SHP77 treated with DMSO at 0.1 percent for 48 hours (cell line): ENCODE results near the gene NFKB1.

ENCODE experiments used
- DNase-seq: peaks from one replicate; lab custom pipeline; 2025; lab: John Stamatoyannopoulos, UW

Gene NFKB1

GRCh38 chr4:102500352-102500695, 835 bp upstream of the NFKB1 start:
- peak; percentile 16 for DNase-seq

DNA sequence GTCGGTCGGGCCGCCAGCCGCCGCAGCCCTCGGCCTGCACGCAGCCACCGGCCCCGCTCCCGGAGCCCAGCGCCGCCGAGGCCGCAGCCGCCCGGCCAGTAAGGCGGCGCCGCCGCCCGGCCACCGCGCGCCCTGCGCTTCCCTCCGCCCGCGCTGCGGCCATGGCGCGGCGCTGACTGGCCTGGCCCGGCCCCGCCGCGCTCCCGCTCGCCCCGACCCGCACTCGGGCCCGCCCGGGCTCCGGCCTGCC, 213 bp downstream of the NFKB1 start:
- no peak for DNase-seq

- no peak for DNase-seq
Measured at GRCh38 chr4:102502543-102502818, 1.3 kb downstream of the NFKB1 start.

DNA sequence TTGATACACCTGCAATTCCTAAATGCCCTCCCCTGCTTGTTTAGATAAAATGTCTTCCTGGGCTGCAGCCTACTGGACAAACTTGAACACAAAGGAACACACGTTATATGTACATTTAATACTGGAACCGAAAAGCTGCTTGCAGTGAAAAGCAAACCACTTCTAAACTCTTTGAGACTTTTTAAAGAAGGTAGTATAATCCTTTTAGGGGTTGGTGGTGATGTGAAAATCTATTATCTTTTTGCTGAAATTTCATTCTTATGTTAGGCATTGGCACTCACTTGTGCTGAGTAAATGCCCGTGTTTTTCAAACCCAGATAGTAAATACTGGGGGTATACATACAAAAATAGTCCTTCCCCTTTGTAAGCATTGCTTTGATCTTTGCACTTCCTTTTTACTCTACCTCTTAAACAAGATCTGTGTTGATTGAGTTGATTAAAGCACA, 2.2 kb downstream of the NFKB1 start:
- no peak for DNase-seq

DNA sequence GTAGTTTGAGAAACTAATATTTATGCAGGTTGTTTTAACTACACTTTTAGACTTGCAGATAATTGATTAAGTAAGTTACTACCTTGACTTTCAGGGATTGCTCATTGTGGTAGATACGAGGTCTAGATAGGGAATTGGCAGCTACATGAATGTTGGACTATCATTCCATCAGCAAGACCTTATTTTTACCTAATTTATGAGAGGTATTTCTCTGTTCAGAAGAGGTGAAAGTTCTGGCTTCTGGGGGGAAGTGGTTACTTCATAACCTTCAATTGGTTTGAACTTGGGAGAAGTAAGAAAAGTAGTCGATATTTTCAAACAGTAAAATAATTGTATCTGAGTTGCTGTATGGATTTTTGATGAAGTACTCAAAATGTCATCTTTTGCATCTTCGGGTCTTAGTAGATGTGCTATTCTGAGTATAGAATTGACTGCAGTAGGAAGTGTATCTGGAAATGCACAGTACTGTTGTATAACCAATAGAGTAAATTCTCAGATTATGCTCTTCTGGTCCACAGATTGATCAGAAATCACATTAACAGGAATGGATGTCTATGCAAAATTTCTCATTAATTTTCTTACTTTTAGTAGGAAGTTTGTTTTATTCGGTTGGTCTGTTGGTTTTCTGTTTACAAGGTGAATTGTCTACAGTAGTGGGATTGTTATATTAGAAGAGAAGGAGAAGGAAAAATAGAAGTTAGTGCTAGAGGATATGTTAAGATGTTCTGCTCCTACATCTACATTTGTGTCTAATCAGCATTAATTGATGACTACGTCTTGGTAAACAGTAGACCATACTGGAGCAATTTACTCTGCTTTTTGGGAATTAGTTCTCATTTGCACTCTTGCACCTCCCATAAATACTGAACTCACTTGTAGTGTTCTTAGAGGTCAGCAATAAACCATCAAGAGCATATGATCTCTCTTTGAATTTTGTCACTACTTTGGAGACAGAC, 3.0 kb downstream of the NFKB1 start:
- no peak for DNase-seq

DNA sequence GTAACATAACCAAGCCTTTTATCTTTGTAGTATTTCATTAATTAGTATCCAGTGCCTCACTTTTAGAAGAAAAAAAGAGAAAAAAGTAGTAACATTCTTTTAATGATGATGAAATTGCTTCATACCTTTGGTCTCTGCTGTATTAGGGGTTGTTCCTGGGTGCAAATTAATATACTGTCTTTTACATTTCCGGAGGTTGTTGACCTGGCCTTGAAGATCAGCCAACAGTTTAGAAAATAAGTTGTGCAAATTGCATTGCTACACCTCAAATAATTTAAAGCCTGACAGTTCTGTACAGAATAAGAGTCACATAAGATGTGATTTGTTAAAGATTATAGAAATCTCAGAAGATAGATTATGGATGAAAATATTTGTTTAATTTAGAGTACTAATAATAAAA, 3.8 kb downstream of the NFKB1 start:
- DNase-seq: no peak

DNA sequence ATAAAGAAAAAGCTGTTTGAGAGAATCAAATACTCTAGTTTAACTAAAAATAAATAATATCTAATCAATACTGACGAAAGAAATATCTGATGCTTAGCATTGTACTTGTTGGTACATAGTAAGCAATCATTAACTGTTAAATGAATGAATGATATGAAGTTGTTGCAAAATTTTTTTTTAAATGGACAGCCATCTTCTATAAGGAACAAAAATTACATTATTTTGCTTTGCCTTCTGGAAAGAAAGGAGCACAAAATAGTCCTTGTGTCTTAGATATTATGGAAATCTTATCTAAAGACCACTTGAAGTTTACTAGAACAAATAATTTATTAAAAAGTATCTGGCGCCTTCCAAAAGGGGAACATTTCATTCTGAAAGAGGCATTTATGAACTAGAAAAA, 4.5 kb downstream of the NFKB1 start:
- DNase-seq: no peak

DNA sequence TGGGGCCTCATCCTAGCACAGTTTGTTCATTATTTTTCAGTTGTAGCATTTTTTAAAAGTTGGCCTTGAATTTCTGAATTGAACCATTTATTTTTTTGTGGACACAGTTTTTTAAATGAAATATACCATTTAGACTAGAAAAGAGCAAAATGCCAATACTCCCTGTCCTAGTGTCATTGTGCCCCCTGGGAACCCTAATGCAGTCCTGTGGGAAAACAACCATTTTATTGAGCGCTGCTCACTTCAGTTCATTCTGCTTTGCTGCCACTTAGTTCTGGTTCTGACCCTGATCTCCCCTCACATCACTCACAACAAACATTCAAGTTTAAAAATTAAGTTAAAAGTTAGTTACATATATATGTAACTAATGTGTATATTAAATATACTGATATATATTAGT, 5.4 kb downstream of the NFKB1 start:
- DNase-seq: no peak

GRCh38 chr4:102511830-102512605, 10.9 kb downstream of the NFKB1 start:
- no peak for DNase-seq

GRCh38 chr4:102514298-102514964, 13.3 kb downstream of the NFKB1 start:
- DNase-seq: no peak

DNA sequence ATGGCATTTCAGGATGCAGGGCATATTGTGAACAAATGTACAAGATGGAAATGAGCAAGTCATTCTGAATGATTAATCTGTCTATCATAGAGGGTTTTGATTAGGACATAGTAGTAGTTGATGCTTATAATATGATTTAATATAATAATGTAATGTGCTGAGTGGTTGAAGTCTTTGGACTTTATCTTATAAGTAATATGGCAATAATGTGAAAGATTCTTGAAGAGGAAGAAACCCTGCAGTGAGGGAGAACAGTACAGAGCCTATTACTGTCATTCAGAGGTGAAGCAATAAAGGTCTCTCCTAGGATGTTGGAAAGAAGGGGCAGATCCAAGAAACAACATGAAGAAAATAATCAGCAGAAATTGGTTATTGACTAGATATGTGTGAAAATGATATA, 16.6 kb downstream of the NFKB1 start:
- no peak for DNase-seq

GRCh38 chr4:102518703-102519131, 17.6 kb downstream of the NFKB1 start:
- DNase-seq: no peak

DNA sequence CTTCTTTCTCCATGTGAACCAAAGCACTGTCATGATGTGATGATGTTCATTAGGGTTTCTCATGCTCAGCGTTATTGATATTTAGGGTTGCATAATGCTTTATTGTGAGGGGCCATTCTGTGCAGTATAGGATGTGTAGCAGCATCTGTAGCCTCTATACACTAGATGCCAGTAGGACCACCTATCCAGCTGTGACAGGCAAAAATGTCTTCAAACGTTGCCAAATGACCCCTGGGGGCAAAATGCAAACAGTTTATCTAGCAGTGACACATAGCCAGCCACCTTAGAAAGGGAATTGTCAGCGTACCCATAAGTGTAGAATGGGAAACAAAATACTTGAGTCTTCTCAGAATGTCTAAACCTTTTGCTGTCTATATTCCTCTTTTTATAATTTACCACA, 18.8 kb downstream of the NFKB1 start:
- DNase-seq: no peak

- DNase-seq: no peak
Measured at GRCh38 chr4:102521570-102521969, 20.4 kb downstream of the NFKB1 start.

DNA sequence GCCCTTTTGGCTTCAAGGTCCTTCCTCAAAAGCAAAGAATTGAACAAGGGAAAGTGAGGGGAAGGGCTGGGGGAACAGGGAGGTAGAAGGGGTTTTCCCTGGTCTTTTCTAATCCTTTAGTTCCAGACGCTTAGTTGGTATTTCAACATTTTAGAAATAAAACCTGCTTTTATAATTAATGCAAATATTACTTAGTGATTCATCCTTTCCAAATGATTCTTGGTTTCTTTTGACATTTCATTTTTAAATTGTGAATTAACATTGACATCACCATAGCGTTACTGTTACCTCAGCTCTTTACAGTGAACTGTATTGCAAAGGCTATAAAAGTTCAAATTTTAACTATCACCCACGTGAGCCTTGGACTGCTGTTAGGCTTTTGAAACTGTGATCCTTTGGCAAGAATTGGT, 20.9 kb downstream of the NFKB1 start:
- DNase-seq: no peak

- no peak for DNase-seq
Measured at GRCh38 chr4:102524691-102525090, 23.5 kb downstream of the NFKB1 start.

GRCh38 chr4:102525097-102525496, 23.9 kb downstream of the NFKB1 start:
- no peak for DNase-seq

GRCh38 chr4:102525504-102525903, 24.3 kb downstream of the NFKB1 start:
- no peak for DNase-seq

DNA sequence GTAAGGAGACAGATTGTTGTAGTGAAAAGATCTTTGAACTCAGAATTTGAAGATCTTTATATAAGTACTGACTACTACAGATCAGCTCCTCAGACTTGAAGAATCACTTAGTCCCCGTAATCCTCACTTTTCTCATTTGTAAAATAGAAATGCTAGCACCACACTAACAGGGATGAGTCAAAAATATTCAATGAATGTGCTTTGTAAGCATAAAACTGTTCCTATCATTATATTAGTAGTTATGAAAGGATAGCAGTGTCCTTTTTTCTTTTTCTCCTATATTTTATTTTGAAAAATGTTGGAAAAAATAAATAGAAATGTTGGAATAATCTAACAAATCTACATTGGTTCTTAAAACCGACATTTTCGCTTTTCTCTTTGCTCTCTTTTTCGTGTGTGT, 25.4 kb downstream of the NFKB1 start:
- DNase-seq: no peak

DNA sequence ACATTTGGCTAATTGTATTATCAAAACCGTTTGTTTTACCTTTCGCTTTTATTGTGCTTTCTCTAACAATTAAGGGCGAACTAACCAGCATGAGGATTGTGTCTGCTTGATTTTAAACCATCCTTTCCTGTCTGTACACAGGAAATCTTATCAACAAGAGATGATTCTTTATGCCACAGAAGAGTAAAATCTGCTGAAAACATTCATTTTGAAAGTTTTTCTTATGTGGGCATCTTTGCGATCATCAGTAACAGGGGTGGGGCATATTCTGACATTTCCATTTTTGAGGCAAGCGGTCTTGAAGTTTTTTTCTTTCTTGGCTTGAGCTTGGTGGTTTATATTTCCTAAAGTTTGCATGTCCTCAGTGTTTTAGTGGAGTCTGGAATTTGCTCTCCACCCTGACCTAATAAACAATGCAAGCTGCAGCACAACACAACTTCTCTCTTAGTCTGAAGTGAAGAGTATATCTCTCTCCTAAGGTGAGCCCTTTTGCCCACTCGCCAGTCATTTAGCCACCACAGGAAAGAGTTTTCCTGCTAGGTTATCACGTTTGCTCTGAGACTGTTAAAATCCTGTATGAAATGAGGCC, 26.6 kb downstream of the NFKB1 start:
- no peak for DNase-seq

DNA sequence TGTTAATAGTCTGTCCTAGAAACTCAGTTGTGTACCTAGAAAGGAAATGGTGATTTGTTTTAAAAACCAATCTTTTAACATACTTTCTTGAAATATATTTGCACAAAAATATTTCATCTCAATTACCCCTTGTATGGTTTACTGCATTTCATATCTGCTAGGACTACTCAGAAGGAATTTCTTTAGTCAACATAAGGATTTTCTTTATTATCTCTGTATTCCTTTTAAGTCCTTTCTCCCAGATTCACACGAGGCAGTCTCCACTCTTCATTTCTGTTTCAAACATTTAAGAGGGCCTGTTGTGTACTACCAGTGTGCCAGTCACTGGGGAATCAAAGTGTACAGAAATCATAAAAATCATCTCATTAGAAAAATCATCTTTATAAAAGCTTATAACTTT, 28.8 kb downstream of the NFKB1 start:
- no peak for DNase-seq

DNA sequence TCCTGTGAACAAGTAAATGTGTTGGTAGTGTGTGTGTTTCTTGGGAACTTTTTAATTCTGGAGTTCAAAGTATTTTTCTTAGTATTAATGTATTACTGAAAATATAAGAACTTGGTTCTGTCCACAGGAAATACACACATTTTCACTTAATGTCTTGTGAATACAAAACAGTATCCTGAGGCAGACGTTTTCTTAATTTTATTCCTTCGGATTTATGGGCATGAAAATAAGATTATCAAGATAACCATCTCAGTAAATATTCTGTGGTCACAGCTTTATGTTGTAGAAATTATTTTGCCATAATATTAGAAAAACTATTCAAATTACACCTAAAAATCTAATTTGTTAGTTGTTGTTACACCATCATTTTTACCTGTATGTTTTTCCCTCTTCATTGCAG, 29.8 kb downstream of the NFKB1 start:
- DNase-seq: no peak

DNA sequence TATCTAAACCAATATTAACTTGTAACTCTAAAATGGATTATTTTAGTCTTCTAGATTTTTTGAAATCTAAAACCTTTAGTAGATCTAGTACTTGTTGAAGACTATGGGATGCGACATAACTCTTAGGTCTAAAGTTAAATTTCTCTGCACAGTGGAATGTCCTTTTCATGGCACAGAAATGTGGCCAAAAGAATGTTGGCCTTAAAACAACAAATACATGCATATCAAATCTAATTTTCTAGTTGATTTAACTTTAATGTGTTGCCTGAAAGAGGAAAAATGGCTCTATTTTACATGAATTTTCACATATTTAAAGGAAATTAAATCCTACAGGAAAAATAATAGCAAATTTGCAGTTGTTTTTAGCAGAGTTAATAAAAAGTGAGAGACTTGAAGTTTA, 30.3 kb downstream of the NFKB1 start:
- no peak for DNase-seq
